ENCODE measurements around the gene CMSS1. TPM values are rescaled to one million over a fixed set of nuclear protein-coding genes. Genes with fewer than 3 reads are reported as not detected.
A peak's percentile ranks its signal among the peaks of the same experiment; 100 is the strongest.

CMSS1 gene
- total and polyA plus RNA-seq, 7 experiments from 2014 or later: 14.9 to 47.7 (median 18.4) TPM

DNA sequence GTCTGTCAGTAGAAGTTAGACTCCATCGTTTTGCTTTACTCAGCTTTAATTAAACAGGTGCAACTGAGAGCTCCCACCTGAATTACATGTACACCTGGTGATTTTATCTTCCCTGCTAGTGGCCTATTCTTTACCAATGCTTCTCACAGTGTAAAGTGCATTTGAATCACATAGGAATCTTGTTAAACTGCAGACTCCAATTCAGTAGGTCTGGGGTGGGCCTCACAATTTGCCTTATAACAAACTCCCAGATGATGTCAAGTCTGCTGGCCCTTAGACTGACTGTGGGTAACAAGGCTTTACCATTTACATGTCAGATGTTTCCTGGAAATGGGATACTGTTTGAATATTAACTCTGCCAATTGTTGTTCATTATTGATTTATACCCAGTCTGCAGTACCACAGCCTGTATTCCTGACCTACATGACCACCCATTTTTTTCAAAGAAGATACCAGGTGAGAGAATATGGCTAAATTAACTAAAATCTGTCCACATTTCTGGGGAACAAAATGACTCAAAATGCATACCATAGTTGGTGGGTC lies 37.2 kb downstream of the CMSS1 start:
- no peaks in the 10 kb centered on the region for H3K27me3 ChIP-seq (ENCODE audit: control insufficient read depth in 2 of 2, insufficient read depth in 2 of 2, low read length in 2 of 2)
- no peak overlapping the region for H3K27ac ChIP-seq (ENCODE audit: low read depth, low read length)
- Mint-ChIP-seq H3K4me1 (peaks cover 0 to 29% (median 0%) of the 10 kb centered on the region in 7 donors), H3K27me3 (no peaks in the 10 kb centered on the region), H3K4me3 (no peak overlapping the region), H3K27ac (no peak overlapping the region), H3K9me3 (no peaks in the 10 kb centered on the region), H3K36me3 (peaks cover 4 to 15% (median 9%) of the 10 kb centered on the region in 5 donors)
- POLR2A ChIA-PET: no interaction called here
- ATAC-seq: no peak
- no peaks in the 10 kb centered on the region for H3K36me3 ChIP-seq (ENCODE audit: control insufficient read depth in 2 of 3, insufficient read depth in 3 of 3, low read length in 3 of 3)
- intact Hi-C loops (cut with micrococcal nuclease): no loop called here
- H3K4me1 ChIP-seq (ENCODE audit: control insufficient read depth in 2 of 2, insufficient read depth in 2 of 2, low read length in 2 of 2): no peaks in the 10 kb centered on the region
- DNase-seq: no peak
- no peaks in the 10 kb centered on the region for H3K9me3 ChIP-seq (ENCODE audit: control insufficient read depth in 2 of 3, low read length in 3 of 3)
- CTCF ChIA-PET: interaction anchor here (0.6 kb wide), 1 partner anchor 1091 kb away, joined by 3 read pairs; no protein-coding TSS in a partner anchor
- H3K4me3 ChIP-seq (ENCODE audit: low read length): no peak overlapping the region

DNA sequence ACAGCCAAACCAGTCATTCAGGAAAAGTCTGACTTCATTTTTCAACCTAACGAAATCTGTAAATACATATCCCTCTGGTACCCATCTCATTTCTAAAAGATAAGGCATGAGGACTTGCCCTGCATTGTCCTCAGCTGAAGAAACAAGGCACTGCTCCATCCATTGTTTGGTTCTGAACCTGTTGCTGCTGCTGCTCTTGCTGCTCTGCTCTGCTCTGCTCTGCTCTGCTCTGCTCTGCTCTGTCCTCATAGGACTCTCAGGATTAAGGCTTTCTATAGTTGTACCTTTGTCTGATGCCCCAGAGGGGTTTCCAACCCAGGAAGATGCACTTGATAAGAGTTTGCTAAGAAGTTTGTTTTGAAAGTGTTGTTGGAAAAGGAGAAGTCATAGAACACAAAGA lies 38.2 kb downstream of the CMSS1 start:
- Histone ChIP-seq H3K27me3 (ENCODE audit: control insufficient read depth in 2 of 2, insufficient read depth in 2 of 2, low read length in 2 of 2) (no peaks in the 10 kb centered on the region), H3K4me1 (ENCODE audit: control insufficient read depth in 2 of 2, insufficient read depth in 2 of 2, low read length in 2 of 2) (no peaks in the 10 kb centered on the region), H3K36me3 (ENCODE audit: control insufficient read depth in 2 of 3, insufficient read depth in 3 of 3, low read length in 3 of 3) (no peaks in the 10 kb centered on the region), H3K9me3 (ENCODE audit: control insufficient read depth in 2 of 3, low read length in 3 of 3) (no peaks in the 10 kb centered on the region), H3K4me3 (ENCODE audit: low read length) (no peak overlapping the region), H3K27ac (ENCODE audit: low read depth, low read length) (no peak overlapping the region)
- H3K27me3 Mint-ChIP-seq: no peaks in the 10 kb centered on the region
- ChIA-PET POLR2A (no interaction called here), CTCF (no interaction called here)
- H3K4me3 Mint-ChIP-seq: no peak overlapping the region
- no peak overlapping the region for H3K27ac Mint-ChIP-seq
- intact Hi-C loops (cut with micrococcal nuclease): no loop called here
- DNase-seq (no peak), ATAC-seq (no peak)
- peaks cover 0 to 33% (median 0%) of the 10 kb centered on the region in 7 donors for H3K4me1 Mint-ChIP-seq
- H3K36me3 Mint-ChIP-seq: peaks cover 4 to 15% (median 9%) of the 10 kb centered on the region in 5 donors
- no peaks in the 10 kb centered on the region for H3K9me3 Mint-ChIP-seq

DNA sequence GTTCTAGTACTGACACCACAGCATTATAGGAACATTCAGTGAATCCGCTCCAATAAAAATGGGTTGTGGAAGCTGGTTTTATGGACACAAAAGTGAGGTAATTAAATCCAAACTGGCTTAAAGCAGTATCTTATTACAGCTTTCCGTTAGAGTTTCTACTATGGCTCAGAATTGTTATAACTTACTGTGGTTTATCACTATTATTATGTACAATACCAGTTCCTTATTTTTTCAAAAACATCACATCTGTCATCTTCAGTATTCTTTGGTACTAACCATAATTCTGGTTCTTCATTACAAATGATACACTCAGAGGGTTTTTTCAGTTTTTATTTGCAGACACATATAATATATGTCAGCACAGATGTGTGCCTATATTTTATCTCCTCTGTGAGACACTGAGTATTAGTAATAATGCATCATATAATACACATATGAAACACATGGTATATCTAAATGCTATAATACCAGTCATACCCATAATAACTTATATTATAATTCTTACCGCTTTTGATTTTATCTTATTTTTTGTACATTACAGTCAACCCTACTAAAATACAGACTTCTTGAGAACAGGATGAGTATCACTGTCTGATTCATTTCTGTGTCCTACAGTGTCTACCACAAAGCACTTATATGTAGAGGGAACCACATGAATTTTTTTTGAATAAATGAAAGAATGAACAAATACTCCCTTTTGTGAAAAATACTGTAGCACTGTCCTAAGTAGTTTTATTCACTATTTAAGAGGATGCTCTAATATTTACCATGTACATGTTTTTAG lies 39.0 kb downstream of the CMSS1 start:
- Histone ChIP-seq H3K4me3 (ENCODE audit: low read length) (no peak overlapping the region), H3K4me1 (ENCODE audit: control insufficient read depth in 2 of 2, insufficient read depth in 2 of 2, low read length in 2 of 2) (no peaks in the 10 kb centered on the region), H3K9me3 (ENCODE audit: control insufficient read depth in 2 of 3, low read length in 3 of 3) (no peaks in the 10 kb centered on the region), H3K36me3 (ENCODE audit: control insufficient read depth in 2 of 3, insufficient read depth in 3 of 3, low read length in 3 of 3) (no peaks in the 10 kb centered on the region), H3K27ac (ENCODE audit: low read depth, low read length) (no peak overlapping the region), H3K27me3 (ENCODE audit: control insufficient read depth in 2 of 2, insufficient read depth in 2 of 2, low read length in 2 of 2) (no peaks in the 10 kb centered on the region)
- peaks cover 4 to 21% (median 10%) of the 10 kb centered on the region in 5 donors for H3K36me3 Mint-ChIP-seq
- H3K4me1 Mint-ChIP-seq: peaks cover 0 to 39% (median 0%) of the 10 kb centered on the region in 7 donors
- no peaks in the 10 kb centered on the region for H3K27me3 Mint-ChIP-seq
- ChIA-PET POLR2A (no interaction called here), CTCF (no interaction called here)
- DNase-seq (no peak), ATAC-seq (no peak)
- no peak overlapping the region for H3K4me3 Mint-ChIP-seq
- H3K27ac Mint-ChIP-seq: no peak overlapping the region
- H3K9me3 Mint-ChIP-seq: no peaks in the 10 kb centered on the region
- intact Hi-C loops (cut with micrococcal nuclease): no loop called here

DNA sequence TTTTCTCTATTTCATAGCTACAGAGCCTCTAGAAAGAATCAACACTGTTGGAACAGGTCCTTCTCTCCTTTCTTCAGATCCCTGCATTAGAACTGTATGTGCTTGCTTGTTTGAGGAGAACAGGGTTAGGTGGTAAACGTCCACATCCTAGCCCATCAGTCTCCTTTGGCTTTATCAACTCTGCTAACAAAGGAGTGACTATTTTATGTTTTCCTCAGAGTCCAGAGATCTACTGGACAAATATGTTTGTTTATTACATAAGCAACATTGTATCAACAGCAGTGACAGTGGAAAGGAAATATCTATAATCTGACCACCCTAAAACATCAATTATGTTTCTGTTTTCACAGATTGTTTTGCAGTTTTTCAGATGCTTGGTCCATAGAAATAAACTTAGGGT lies 39.6 kb downstream of the CMSS1 start:
- no peak for DNase-seq
- POLR2A ChIA-PET: no interaction called here

DNA sequence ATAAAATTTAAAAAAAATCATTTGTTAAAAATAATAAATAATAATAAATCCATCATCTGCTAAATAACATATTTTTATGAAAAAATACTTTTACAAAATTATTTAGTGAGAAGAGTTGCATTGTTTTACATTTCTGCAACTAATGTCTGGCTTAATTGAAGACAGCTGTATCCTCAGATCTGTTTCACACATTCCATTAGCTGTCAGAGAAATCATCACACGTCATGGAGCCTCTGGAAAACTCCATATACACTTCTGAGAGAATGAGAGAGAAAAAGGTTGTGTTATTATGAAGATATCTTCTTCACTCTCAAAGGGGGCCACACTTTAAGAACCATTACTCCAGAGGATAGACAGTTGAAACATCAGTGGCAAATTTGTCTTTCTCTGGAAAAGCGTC lies 40.8 kb downstream of the CMSS1 start:
- DNase-seq: no peak
- Histone ChIP-seq H3K9me3 (ENCODE audit: control insufficient read depth in 2 of 3, low read length in 3 of 3) (no peaks in the 10 kb centered on the region), H3K4me1 (ENCODE audit: control insufficient read depth in 2 of 2, insufficient read depth in 2 of 2, low read length in 2 of 2) (no peaks in the 10 kb centered on the region), H3K27ac (ENCODE audit: low read depth, low read length) (no peak overlapping the region), H3K36me3 (ENCODE audit: control insufficient read depth in 2 of 3, insufficient read depth in 3 of 3, low read length in 3 of 3) (no peaks in the 10 kb centered on the region), H3K27me3 (ENCODE audit: control insufficient read depth in 2 of 2, insufficient read depth in 2 of 2, low read length in 2 of 2) (no peaks in the 10 kb centered on the region), H3K4me3 (ENCODE audit: low read length) (no peak overlapping the region)
- Mint-ChIP-seq H3K9me3 (no peaks in the 10 kb centered on the region), H3K27me3 (no peaks in the 10 kb centered on the region), H3K36me3 (peaks cover 8 to 24% (median 15%) of the 10 kb centered on the region in 5 donors), H3K4me1 (peaks cover 0 to 43% (median 0%) of the 10 kb centered on the region in 7 donors), H3K27ac (no peak overlapping the region), H3K4me3 (no peak overlapping the region)
- POLR2A ChIA-PET: no interaction called here
- CTCF ChIA-PET: no interaction called here
- intact Hi-C loops (cut with micrococcal nuclease): no loop called here
- ATAC-seq: no peak

More for the DNA sequence above, 39.6 kb downstream of the CMSS1 start:
- Histone ChIP-seq H3K27me3 (ENCODE audit: control insufficient read depth in 2 of 2, insufficient read depth in 2 of 2, low read length in 2 of 2) (no peaks in the 10 kb centered on the region), H3K4me1 (ENCODE audit: control insufficient read depth in 2 of 2, insufficient read depth in 2 of 2, low read length in 2 of 2) (no peaks in the 10 kb centered on the region), H3K9me3 (ENCODE audit: control insufficient read depth in 2 of 3, low read length in 3 of 3) (no peaks in the 10 kb centered on the region), H3K27ac (ENCODE audit: low read depth, low read length) (no peak overlapping the region), H3K36me3 (ENCODE audit: control insufficient read depth in 2 of 3, insufficient read depth in 3 of 3, low read length in 3 of 3) (no peaks in the 10 kb centered on the region), H3K4me3 (ENCODE audit: low read length) (no peak overlapping the region)
- Mint-ChIP-seq H3K36me3 (peaks cover 4 to 19% (median 10%) of the 10 kb centered on the region in 5 donors), H3K27ac (no peak overlapping the region), H3K27me3 (no peaks in the 10 kb centered on the region), H3K4me3 (no peak overlapping the region), H3K4me1 (peaks cover 0 to 36% (median 0%) of the 10 kb centered on the region in 7 donors), H3K9me3 (no peaks in the 10 kb centered on the region)
- no peak for ATAC-seq
- CTCF ChIA-PET: interaction anchor here (0.6 kb wide), 1 partner anchor 15 kb away, joined by 9 read pairs; no protein-coding TSS in a partner anchor
- intact Hi-C loops (cut with micrococcal nuclease): no loop called here

DNA sequence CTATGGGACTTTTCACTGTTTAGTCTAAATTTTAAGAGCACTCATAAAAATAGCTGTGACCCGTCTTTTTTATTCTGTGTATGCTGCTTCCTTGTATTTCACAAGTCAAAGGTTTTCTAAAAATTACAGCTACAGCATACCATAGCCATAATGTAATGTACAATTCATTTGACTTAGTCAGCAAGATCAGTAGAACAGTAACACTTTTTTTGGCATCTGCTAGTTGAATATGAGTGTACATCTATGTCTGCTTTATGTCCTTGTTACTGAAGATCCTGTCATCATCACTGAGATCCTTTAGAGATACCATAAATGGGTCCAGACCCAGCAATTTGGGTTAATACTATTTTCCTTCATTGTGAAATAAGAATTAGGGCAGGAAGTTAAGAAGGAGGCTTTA lies 42.2 kb downstream of the CMSS1 start:
- Mint-ChIP-seq H3K4me3 (no peak overlapping the region), H3K27ac (peak overlapping the region in 1 of 9 donors; percentile 59)
- intact Hi-C loops (cut with micrococcal nuclease): no loop called here

More for the DNA sequence above, 42.2 kb downstream of the CMSS1 start:
- ChIA-PET CTCF (interaction anchor here (0.6 to 1.4 kb wide), 2 partner anchors 13 to 25 kb away, joined by 3 read pairs; no protein-coding TSS in a partner anchor), POLR2A (no interaction called here)
- H3K9me3 Mint-ChIP-seq: no peaks in the 10 kb centered on the region
- DNase-seq (no peak), ATAC-seq (no peak)
- Histone ChIP-seq H3K27ac (ENCODE audit: low read depth, low read length) (no peak overlapping the region), H3K36me3 (ENCODE audit: control insufficient read depth in 2 of 3, insufficient read depth in 3 of 3, low read length in 3 of 3) (no peaks in the 10 kb centered on the region), H3K4me3 (ENCODE audit: low read length) (no peak overlapping the region), H3K9me3 (ENCODE audit: control insufficient read depth in 2 of 3, low read length in 3 of 3) (no peaks in the 10 kb centered on the region), H3K27me3 (ENCODE audit: control insufficient read depth in 2 of 2, insufficient read depth in 2 of 2, low read length in 2 of 2) (no peaks in the 10 kb centered on the region), H3K4me1 (ENCODE audit: control insufficient read depth in 2 of 2, insufficient read depth in 2 of 2, low read length in 2 of 2) (no peaks in the 10 kb centered on the region)
- no peaks in the 10 kb centered on the region for H3K27me3 Mint-ChIP-seq
- H3K4me1 Mint-ChIP-seq: peaks cover 0 to 49% (median 0%) of the 10 kb centered on the region in 7 donors
- H3K36me3 Mint-ChIP-seq: peaks cover 8 to 29% (median 11%) of the 10 kb centered on the region in 5 donors

All from naive thymus-derived CD4-positive, alpha-beta T cell (primary cell).